UCSD-AML1 (cell line): Measurements from ENCODE around the gene RLN2.
"Not testable (repeated sequence)": the region's sequence is repeated elsewhere in the genome, so short reads cannot be mapped to it uniquely, and the experiment has no call there.

ENCODE experiments used
- DNase-seq: peaks from one replicate; lab custom pipeline; 2025; ENCODE audit not compliant: unreplicated experiment; lab: John Stamatoyannopoulos, UW

Gene RLN2

DNA sequence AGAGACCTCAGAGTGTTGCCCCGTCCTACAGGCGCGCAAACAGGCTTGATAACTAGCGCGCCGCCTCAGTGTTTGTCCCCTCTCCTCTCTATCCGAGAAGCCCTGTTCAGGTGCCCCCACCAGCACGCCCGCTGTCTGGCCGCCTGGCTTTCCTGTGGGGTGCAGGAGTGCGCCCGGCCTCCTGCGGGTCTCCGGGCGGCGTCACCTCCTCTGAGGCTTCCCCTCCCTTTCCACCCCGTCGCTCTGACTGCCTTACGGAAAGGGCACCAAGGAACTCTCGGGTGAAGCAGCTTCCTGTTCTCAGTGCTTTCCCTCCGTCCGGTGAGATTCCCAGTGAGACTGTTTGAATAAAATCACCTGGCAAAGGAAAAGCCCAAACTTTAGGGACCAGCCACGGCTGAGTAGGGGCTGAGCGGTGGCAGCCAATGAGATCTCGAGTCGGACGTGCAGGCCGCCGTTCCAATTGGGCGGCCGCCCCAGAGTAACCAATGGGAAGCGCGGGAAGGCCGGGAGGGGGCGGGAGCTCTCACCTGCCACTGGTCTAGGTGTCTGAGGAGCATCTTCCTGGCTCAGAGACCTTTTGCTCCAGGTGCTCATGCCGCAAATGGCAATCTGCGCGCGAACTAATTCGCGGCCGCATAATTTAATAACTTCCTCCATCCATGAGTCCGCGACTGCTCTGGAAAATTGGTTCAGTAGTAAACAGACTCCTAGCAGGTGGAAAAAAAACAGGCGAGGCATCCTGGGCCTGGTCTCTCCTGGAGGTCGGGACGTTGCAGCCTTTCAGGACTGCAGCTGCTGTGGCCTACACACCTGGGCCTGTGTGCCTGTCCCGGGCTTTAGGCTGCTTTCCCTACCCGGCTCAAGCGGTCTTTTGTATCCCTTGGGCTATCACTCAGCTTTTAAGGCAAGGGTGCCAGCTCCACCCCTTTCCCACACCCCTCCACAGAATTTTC lies at the start of gene RLN2:
Gene RLN2, minus strand, starts transcription at position 877 of the 956 bp plus-strand sequence. Its CDS starts 136 bp downstream, at position 741.
- DNase-seq: not testable (repeated sequence)

GRCh38 chr9:5354184-5354583 lies 49.7 kb upstream of the RLN2 start:
- no peak for DNase-seq

DNA sequence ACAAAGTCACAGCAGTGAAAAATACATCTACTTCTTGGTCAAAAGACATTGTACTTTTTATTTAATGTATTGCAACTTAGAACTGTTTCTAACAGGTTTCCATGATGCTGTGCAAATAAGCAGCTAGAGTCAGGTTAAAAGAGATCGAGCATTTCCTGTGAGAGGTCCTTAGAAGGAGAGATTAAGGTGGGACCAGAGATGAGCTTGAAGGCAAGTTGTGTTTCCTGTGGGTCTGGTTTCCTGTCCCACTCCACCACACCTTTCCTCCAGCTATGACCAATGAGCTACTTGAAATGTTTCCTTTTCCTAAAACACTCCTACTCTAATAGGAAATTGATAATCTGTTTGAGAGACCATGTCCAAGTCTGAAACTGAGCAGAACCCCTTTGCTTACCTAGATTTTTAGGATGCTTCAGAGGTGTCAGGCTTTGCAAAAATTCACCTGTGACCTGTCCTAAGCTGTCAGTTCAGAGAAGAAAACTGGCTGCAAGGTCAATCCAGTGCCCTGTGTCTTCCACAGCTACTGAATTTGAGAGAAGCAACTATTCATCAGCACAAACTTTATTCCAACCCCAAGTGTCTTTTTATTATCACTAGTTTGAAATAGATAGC lies 48.2 kb upstream of the RLN2 start:
- DNase-seq: no peak

- DNase-seq: not testable (repeated sequence)
Measured at GRCh38 chr9:5338992-5339981, 34.8 kb upstream of the RLN2 start, which contains the start of gene RLN1. TSS of gene RLN1 (minus strand) at chr9:5339876. CDS start at chr9:5339746, 130 bp downstream.

DNA sequence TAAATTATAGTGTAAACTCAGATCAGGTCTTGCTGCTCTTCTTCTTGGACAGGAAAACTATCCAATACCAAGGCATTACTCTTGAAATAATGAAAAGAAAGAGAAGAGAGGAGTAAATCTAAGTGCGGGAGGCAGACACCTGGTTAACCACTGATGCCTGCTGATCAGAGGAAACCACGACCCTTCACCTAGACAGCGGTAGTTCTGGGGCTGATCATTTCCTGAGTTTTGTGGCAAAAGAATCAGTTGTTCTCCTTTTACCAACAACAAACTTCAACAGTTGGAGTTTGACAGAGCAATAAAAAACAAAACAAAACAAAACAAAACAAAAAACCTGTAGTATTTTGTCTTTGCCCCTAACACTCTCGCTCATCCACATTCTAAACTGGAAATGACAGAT lies 32.2 kb upstream of the RLN2 start:
- no peak for DNase-seq

DNA sequence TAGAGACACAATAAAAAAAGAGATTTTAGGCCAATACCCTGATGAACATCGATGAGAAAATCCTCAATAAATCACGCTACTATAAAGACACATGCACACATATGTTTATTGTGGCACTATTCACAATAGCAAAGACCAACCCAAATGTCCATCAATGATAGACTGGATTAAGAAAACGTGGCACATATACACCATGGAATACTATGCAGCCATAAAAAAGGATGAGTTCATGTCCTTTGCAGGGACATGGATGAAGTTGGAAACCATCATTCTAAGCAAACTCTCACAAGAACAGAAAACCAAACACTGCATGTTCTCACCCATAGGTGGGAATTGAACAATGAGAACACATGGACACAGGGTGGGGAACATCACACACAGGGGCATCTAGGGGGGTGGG lies 26.8 kb upstream of the RLN2 start:
- DNase-seq: not testable (repeated sequence)

DNA sequence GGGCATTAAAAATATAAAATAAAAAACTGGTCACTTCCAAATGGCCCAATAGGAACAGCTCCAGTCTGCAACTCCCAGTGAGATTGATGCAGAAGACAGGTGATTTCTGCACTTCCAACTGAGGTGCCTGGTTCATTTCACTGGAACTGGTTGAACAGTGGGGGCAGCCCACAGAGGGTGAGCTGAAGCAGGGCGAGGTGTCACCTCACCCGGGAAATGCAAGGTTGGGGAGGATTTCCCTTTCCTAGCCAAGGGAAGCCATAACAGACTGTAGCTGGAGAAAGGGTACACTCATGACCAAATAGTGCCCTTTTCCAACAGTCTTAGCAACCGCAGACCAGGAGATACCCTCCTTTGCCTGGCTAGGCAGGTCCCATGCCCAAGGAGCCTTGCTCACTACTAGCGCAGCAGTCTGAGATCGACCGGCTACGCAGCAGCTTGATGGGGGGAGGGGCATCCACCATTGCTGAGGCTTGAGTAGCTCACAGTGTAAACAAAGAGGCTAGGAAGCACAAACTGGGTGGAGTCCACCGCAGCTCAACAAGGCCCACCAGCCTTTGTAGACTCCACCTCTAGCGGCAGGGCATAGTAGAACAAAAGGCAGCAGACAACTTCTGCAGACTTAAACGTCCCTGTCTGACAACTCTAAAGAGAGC lies 22.5 kb upstream of the RLN2 start:
- DNase-seq: no peak

DNA sequence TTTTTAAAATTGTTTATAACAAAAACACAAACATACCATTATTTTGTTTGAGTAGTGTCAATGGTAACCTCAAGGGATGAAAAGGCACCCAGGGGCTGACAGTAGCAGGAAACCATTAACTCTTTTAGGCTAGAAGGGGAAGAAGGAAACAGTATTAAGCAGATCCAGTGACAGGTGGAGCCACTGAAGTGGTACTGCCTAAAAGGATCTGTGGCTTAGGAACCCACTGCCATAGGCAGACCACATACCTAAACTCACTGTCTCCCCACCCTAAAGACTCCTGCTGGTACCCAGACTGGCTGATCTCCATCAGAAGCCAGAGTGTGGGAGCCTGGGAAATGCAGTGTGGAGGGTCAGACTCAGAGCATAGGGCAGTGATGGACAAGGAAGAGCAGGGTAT lies 21.7 kb upstream of the RLN2 start:
- DNase-seq: no peak

DNA sequence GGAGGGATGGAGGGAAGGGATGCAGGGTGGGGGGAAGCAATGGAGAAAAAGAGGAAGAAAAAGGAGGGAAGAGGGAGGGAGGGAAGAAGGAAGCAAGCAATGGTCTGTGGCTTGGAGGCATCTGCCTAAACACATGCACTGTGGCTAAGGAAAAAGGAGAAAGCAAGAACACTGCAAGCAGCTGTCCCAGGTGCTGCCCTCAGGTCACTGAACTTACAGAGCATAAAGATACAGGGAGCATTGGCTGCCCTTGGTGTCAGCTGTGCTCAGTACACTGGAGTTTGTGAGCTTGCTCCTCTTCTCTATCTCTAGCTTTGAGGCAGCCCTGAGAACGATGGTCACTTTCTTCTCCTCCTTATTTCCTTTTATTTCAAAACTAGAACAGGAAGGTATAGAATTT lies 17.1 kb upstream of the RLN2 start:
- not testable (repeated sequence) for DNase-seq

GRCh38 chr9:5321058-5321457 lies 16.5 kb upstream of the RLN2 start:
- DNase-seq: no peak

- not testable (repeated sequence) for DNase-seq
Measured at GRCh38 chr9:5316406-5316805, 11.9 kb upstream of the RLN2 start.

DNA sequence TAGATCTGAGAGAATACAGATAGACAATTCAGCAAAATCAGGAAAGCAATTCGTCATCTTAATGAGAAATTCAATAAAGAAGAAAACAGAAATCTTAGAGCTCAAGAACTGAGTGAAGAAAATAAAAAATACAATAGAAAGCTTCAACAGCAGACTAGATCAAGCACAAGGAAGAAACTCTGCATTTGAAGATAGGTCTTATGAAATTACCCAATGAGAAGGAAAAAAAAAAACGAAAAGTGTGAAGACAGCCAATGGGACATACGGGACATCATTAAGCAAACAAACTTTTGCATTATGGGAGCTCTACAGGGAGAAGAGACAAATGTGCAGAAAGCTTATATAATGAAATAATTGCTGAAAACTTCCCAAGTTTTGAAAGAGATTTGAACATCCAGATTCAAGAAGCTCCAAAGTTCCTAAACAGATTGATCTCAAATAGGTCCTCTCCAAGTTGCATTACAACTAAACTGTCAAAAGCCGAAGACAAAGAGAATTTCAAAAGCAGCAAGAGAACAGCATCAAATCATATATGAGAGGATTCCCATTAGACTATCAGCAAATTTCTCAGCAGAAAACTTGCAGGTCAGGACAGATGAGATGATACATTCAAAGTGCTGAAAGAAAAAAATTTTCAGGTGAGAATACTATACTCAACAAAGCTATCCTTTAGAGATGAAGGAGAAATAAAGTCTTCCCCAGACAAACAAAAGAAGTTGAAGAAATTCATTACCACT lies 10.8 kb upstream of the RLN2 start:
- DNase-seq: no peak

- no peak for DNase-seq
Measured at GRCh38 chr9:5310851-5311250, 6.3 kb upstream of the RLN2 start.

- no peak for DNase-seq
Measured at GRCh38 chr9:5305741-5306140, 1.2 kb upstream of the RLN2 start.

- DNase-seq: no peak
Measured at GRCh38 chr9:5301544-5301943, 3.0 kb downstream of the RLN2 start.

GRCh38 chr9:5292141-5292540 lies 12.4 kb downstream of the RLN2 start:
- no peak for DNase-seq

DNA sequence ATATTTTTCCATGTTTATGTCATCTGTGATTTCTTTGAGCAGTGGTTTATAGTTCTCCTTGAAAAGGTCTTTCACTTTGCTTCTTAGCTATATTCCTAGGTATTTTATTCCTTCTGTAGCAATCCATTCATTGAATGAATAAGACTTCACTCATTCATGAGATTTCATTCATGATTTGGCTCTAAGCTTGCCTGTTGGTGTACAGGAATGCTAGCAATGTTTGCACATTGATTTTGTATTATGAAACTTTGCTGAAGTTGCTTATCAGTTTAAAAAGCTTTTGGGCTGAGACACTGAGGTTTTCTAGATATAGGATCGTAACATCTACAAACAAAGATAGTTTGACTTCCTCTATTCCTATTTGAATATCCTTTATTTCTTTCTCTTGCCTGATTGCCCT lies 15.9 kb downstream of the RLN2 start:
- DNase-seq: no peak

DNA sequence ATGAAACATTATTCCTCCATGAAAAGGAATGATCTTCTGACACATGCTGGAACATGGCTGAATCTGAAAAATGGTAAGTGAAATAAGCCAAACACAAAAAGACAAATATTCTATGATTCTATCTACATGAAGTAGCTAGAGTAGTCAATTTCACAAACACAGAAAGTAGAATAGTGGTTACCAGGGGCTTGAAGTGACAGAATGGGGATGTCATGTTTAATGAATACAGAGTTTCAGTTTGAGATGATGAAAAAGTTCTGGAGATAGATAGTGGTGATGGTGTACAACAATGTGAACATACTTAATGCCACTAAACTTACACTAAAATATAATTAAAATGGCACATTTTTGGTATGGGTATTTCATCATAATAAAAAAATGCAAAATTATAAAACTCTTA lies 18.3 kb downstream of the RLN2 start:
- no peak for DNase-seq

DNA sequence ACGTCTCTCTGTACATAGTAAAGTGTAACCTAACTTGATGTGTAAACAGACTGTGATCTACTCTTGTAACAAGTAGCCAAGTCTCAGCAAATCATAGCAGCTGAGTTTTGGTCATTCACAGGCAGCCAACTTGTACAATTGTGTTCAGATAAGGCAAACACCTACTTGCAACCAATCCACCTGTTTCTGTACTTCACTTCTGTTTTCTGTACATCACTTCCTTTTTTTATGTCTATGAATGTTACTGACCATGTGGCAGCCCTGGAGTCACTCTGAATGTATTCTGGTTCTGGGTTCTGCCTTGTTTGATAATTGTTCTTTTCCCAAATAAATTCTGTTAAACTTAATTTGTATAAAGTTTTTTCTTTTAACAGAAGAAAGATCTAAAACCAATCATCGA lies 26.0 kb downstream of the RLN2 start:
- no peak for DNase-seq

DNA sequence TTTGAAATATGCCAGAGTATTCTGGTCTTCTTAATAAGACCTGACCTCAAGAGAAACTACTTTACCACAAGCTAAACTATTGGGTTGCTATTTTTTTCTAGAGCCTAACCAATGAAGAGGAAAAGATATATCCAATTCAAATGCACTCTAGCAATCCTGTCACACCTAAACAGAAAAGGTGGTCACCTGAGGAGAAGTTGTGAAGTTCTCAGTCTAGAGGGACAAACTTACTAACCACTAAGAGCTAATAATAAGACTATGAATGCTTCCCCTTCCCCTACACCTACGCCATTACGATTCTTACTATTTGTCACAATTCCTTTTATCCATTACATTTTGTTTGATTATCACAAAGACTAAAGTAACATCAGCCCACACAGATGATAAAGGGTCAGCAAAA lies 29.7 kb downstream of the RLN2 start:
- DNase-seq: no peak
